HG03039 (cell line): ENCODE results near the gene CREBZF.

Experiments used
- ATAC-seq: cut with Tn5 transposase; IDR thresholded peaks from one replicate; pipeline ENCODE4 v1.9.1; 2021; ENCODE audit warnings: mild to moderate bottlenecking, moderate library complexity; ENCODE audit not compliant: unreplicated experiment

The CREBZF gene, protein sequence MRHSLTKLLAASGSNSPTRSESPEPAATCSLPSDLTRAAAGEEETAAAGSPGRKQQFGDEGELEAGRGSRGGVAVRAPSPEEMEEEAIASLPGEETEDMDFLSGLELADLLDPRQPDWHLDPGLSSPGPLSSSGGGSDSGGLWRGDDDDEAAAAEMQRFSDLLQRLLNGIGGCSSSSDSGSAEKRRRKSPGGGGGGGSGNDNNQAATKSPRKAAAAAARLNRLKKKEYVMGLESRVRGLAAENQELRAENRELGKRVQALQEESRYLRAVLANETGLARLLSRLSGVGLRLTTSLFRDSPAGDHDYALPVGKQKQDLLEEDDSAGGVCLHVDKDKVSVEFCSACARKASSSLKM

DNA sequence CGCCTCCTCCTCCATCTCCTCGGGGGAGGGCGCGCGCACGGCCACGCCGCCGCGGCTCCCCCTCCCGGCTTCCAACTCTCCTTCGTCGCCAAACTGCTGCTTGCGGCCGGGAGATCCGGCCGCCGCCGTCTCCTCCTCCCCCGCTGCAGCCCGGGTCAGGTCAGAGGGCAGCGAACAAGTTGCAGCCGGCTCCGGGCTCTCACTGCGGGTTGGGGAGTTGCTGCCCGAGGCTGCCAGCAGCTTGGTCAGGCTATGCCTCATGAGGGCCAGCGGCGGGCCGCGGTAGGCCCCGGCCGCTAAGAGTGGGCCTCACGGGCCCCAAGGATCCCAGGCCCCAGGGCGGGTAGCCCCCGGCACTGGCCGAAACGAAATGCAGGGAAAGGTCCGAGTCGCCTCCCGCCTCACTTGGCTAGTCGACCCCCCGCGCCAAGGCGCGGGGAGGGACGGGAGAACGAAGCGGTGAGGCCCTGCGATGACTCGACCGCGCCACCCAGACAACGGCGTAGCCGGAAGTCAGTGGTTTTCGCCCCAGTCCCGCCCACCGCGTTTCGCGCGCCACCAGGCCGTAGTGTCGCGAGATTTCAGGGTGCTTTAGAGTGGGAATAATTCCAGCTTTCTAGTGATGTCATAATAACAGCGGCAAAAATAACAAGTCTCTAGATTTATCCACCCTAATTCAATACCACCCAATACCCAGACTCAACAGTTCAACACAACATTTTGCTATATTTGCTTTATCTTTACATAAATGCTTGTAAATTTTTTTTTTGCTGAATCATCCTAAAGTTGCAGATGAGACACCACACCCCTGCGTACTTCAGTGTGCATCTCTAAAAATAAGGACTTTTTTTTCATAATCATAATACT is at the start of gene CREBZF:
CREBZF (minus strand) TSS at position 515 of the 867 bp plus-strand sequence; CDS start at position 261, 254 bp downstream.
- peak; percentile 87 for ATAC-seq

DNA sequence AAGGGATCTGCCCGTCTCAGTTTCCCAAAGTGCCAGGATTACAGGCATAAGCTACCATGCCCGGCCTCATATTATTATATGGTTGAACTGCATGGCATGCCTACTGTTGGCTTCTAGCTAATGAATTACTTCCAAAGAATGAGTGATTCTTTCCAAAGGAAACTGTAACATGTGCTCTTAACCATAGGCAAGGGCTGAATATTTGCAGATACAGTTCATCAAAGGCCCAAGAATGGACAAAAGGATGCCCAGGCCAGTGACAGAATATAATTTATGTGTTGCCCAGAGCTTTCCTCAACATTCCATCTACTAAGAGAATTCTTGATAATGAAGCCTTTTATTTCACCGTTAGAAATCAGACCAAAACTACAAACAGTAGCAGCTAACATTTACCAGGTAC is 48.0 kb upstream of the CREBZF start:
- ATAC-seq, result no peak

DNA sequence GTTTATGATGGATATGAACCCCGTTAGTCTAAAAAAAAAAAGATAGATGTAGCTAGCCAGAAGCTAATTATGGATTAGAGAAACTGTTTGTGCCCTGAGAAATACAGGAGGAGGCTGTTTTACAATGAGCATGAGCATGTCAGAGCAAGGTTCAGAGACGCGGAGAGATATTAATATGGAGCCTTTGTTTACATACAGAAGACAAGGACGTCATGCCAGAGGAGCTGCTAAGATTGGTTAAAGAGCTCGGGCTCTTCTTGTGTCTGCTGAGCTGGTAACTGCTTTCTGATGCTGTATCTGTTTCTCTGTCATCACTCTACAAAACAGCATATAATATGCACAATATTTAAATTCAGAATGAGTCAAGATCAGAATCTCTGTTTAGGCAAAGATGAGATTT is 46.0 kb upstream of the CREBZF start:
- ATAC-seq, result no peak

DNA sequence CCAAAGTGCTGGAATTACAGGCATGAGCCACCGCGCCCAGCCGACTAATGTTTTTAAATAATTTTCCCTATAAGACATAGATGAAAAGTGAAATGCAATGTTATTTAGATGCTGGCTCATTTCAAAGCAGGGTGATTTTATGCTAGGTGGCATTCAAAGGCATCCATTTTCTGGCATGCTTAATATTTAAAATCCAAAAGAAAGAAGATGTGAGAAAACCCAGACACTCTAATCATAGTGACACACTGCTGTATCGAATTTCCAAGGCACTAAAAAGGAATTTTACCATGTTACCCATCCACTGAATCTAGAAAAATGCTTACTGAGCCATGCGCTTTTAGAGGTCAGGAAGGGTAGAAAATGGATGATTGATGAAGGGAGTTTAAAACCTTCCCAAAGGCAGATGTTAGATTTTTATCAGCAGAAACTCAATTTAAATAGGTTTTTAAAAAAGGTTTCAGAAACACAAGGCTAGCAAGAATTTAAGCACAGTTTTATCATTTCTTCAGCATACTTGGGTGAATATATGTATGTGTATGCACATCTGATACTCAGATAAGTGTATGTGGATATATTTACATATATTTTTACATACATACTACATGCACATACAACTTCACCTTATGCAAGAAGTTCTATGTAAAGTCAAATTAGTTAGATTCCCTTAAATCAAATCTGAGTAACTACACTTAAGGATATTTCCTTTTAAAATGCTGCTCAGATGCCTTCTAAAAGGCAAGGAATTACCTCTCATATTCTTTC is 45.2 kb upstream of the CREBZF start:
- no peak for ATAC-seq

DNA sequence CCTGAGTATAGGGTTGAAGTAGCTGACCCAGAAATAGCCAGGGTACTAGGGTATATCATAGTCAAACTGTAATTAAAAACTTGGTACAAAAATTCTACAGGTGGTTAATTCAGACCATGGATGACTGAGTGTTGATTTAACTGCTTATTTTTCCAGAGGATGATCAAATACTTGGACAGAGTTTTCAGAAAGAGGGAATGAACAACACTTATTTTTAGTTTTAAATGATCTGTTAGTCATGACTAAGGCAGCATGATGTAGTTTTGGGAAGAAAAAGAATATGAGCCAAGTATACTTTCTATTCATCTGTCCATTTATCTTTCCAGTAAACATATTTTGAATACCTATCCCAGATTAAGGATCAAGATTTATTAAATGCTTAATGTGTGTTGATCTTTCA is 40.9 kb upstream of the CREBZF start:
- ATAC-seq, result no peak

DNA sequence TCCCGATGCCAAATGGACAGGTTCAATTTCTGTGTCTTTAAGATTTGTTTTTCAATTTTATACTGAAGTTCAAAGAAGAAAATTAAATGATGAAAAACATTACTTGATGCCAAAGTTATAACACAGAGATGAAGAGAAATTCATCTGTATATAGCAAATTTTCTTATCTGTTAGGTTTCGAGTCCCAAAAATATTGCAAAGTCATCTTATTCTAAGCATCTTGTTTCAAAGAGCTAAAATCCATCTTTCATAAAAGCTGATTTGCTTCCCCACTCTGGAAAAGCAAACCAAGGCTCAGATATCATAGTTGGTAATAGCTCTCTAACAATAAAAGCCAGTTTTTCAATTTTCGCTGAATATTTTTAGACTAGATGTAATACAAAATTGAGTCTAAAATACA is 40.0 kb upstream of the CREBZF start:
- no peak for ATAC-seq

DNA sequence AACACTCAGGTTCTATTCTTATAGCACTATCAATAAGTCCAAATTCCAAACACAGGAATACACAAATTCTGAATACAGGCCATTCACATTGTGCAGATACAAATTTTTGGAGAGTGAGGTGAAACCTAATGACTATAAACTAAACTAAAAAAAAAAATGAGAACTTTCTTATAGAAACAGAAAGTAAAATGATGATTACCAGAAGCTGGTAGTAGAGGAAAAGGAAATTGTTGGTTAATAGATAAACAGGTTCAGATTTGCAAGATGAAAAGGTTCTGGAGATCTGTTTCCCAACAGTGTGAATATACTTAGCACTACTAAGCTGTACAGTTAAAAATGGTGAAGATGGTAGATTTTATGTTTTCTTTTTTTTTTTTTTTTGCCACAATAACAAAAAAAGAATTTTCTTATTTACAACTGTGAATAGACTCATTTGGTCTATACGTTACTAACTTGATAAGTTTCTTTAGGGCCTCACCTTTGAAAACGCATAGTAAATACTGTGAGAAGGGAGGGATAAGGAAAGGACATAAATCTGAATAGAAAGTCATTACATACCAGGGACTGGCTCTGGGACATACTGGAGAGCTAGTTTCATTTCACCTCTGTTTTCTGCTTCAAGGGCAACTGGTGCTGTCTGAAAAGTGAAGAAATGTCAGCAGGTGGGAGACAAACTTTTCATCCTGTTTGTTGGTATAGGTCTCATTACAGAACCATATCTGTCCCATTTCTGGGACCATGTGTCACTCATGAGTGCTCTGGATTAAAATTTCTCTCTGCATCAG is 35.2 kb upstream of the CREBZF start:
- peak; percentile 76 for ATAC-seq

DNA sequence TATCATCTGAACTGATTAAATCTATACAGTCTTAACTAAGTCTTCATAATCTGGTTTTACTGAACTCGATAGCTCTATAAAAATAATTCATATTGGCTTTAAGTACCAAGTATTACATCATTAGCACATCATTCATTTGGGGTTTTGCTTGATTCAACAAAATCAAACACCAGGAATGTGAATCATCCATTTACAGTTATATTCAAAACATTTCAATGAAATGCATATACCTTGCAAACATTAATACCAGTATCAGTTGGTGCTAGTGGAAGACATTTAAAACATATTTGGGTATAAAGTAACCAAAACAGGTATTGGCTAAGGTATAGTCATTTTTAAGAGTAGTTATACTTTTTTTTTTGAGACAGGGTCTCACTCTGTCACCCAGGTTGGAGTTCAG is 33.3 kb upstream of the CREBZF start:
- ATAC-seq, result no peak

DNA sequence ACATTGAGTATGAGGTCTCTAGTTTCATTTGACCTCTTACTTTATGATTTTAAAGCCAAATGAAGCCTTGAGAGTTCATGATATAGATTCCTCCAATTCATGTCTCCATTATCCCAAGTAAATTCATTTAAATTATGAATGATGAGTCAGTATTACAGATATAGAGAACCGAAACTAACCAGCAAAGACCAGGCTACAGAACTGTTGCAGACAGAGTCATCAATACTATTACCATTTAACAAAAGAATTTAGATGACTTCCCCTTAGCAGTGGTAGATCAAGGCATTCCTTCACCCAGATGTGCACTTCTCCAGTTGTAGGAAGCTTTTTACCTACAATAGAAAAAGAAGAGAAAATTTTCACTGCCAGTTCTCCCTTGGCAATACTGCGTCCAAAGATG is 32.8 kb upstream of the CREBZF start:
- ATAC-seq, result no peak

DNA sequence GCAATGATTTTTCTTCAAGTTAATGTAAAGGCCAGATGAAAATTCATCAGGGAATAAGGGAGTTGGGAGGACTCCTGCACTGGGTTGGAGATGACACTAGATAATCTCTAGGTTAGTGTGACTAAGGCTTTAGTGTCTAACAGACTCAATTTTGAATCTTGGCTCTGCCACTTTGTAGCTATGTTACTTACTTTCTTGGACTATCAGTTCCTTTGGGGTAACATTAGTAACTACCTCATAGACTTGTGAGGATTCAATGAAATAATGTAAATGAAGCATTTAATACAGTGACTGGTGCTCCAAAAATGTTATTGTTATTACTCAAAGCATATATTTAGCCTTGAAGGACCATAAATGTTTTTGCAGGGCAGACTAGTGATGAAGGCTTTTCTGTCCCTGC is 30.6 kb upstream of the CREBZF start:
- no peak for ATAC-seq

DNA sequence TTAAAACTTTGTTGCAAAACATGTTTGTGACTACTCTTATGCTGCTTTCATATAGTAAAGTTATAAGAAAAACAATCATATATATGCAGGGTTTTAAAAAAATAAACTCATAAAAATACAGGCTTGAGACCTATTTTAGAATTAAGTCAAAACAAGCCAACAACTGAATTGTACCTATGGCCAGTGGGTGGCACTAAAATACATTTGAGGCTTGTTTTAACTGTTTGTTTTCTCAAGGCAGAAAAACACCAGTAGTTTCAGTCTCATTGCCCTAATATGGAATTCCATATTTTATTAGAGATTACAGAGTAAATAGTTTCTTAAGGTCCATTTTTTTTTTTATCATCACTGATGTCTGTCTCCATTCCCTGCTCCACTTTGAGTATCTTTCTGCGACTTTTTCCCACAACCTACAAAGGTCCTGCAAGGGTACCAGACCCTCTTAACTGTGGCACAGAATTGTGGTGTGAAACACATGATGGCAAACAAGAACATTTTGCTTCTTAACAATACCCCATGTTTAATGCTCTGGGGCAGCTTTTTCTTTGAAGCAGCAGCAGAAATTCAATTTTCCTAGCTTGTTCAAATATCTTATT is 29.6 kb upstream of the CREBZF start:
- no peak for ATAC-seq

DNA sequence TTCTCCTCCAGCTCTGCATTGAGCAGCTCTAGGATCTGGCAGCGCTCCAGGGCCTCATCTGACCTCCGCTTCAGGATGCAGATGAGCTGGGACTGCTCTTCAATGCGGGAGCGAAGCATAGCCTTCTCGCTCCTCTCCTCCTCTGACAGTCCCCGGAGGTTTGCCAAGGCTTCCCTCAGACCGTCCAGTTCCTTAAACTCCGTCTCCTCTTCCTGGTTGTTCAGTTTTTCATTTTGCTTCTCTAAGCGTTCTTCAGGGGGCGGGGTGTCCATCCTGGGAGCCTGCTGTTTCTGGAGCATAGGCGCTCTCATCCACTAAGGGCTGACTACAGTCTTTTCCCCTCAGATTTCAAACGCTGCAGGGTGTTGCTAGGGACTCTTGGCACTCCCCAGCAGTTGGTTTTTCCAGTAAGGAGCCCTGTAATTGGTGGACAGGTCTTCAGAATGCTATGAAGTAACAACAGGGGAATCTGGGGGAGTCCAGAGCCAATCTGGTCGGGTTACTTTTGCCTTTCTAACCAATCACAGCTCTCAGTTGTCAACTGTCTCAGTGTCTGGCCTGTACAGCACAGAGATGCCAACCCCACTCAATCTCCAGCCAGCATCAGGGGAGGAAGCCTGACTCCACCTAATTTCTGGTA is 21.0 kb upstream of the CREBZF start, which contains the start of gene CCDC89:
CCDC89 (minus strand) TSS at position 376 of the 640 bp plus-strand sequence; CDS start at position 311, 65 bp downstream.
- no peak for ATAC-seq

DNA sequence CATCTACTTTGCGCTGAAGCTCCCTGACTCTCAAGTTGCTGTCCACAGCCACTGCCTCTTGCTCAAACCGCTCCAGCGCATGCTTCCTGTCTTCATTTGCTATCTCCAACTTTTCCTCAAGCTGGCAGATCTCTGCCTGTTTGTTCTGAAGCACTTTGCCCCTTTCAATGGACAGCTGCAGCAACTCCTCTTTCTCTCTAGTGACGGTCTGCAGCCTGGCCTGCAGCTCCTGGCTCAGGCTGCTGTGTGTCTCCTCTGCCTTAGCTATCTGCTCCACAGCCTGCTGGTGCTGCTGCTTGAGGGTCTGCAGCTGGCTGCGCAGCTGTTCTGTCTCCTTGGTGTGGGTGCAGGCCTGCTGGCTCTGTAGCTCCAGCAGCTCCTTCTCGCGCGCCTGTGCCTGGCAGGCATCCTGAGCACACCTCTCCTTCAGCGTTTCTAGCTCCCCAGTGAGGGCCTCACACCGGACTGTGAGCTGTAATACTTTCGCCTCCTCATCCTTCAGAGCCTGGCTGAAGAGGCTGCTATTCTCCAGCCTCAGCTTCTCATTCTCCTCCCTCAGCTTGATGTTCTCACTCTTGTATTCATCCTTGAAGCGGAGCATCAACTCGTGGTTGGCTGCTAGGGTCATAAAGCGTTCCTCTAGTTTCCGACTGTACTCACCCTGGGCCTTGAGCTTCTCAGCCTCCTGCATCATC is 20.3 kb upstream of the CREBZF start:
- ATAC-seq, result no peak

DNA sequence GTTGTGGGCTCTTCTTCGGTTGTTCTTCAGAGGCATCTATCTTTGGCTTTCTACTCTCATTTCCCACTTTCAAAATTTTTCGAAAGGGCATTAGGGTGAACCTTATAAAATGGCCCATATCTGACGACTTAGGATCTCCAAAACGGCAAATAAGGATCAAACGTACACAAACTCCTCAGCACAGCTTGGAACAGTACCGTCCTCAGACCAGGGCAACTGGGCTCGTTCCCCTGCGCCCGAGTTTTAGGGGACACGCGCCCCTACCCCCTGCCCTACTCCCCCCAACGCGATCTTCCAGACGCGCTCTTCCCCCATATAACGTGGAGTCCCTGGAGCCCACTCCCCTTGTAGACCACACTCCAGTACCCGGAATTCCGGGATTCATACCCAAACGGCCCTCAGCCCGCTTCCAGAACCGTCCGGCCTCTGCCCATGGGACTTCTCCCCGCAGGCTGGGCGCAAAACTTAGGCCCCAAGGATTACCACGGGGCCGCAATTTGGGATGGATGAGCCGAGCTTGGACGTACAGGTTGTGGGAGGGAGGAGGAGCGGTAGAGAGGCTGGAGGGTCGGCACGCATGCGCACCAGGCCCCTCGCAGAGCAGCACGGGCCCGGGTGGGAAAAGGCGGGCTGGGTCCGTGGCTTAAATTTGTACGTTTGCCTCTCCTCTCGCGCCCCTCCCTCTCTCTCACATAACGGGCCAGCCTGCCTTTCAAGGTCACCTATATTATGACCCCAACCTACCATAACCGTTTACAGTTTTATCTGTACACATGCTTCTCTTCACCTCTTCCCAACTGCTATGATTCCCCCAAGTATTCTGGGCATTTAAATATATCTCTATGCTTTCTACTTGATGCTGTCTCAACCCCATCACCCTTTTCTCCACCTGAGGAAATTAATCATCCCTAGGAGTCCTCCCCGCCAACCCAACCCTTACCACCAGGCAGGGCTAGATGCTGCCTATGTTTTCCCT is 17.7 kb upstream of the CREBZF start:
- ATAC-seq, result peak; percentile 79

DNA sequence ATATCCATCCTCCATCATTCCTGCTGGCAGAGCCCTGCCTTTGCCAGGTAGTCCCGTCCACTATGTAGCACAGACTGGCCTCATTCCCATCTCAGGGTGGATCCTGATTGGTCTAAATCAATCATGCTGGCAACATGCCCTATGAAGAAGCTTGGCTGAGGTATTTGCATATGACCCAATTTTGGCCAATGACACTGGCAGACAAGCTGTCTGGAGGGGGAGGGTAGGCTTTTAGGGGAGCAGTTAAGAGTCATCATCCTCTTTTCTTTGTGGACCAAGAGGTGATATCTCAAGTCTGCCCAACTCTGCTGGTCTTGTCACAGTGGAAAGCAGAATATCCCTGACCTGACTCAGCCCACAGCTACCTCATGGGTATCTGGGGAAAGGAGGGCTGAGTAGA is 16.0 kb upstream of the CREBZF start:
- no peak for ATAC-seq

DNA sequence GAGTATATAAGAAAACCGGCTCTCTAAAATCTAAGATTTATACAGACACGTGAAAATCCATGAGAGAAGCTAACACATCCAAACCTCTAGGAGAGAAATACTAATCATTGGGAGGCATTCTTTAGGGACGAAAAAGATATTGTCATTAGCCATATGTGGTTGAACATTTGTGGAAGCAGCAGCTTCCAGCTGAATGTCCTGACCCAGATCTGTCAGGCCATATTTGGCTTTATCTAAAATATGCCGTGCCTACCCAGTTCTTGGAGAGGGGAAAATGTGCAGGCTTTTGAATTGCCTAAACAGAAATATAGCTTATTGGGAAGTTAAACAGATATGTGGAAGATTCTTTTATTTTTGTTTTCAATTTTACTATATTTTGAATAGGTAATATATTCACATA is 14.6 kb upstream of the CREBZF start:
- no peak for ATAC-seq

DNA sequence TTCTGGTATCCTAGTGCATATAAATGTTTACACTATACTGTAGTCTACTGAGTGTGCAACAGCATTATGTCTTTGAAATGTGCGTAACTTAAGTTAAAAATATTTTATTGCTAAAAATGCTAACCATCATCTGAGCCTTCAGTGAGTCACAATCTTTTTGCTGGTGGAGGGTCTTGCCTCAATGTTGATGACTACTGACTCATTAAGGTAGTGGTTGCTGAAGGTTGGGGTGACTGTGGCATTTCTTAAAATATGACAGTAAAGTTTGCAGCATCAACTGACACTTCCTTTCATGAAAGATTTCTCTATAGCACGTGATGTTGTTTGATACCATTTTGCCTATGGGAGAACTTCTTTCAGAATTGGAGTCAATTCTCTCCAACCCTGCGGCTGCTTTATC is 8.5 kb upstream of the CREBZF start:
- no peak for ATAC-seq
